Breast epithelium (tissue), 4 donors: ENCODE data around the gene ARHGAP8. TPM values are rescaled to one million over a fixed set of nuclear protein-coding genes. Genes with fewer than 3 reads are reported as not detected.

ENCODE experiments used
- DNase-seq, 2 donors: peaks; one replicate each; pipeline ENCODE4 v3.0.0-alpha.2; 2019; ENCODE audit warnings: low spot score in 2 of 2
- H3K27ac ChIP-seq, 2 donors: fragments of 200-600 bp; sonication (generic) in 1 of 2; one replicate each; pipeline ENCODE4 v1.5.1; 2016 to 2019; ENCODE audit warnings: mild to moderate bottlenecking in 1 of 2
- H3K27me3 ChIP-seq, 2 donors: fragments of 200-600 bp; sonication (generic) in 1 of 2; one replicate each; pipeline versions ENCODE4 v1.5.1 to v1.6.0; 2017 to 2019; ENCODE audit warnings: control low read depth in 1 of 2, mild to moderate bottlenecking in 1 of 2
- H3K36me3 ChIP-seq: fragments of 200-600 bp; one replicate; pipeline ENCODE4 v1.5.1; 2019
- H3K4me1 ChIP-seq, 2 donors: fragments of 200-600 bp; sonication (generic); one replicate each; pipeline ENCODE4 v1.5.1; 2016 to 2019; ENCODE audit warnings: control low read depth in 1 of 2
- H3K4me3 ChIP-seq, 3 donors: fragments of 200-600 bp; sonication (generic); 1 replicate in 2 of 3; 2 replicates in 1 of 3; pipeline ENCODE4 v1.5.1; 2016 to 2019; ENCODE audit warnings: mild to moderate bottlenecking in 3 of 3, moderate library complexity in 2 of 3
- H3K9me3 ChIP-seq, 2 donors: fragments of 200-600 bp; sonication (generic) in 1 of 2; one replicate each; pipeline ENCODE4 v1.5.1; 2016 to 2019; ENCODE audit warnings: control low read depth in 1 of 2
- POLR2A ChIP-seq: fragments of 450-650 bp; IDR thresholded peaks from one replicate; pipeline ENCODE4 v1.6.1; 2016; ENCODE audit warnings: antibody characterized with exemption, mild to moderate bottlenecking, moderate library complexity
- POLR2AphosphoS5 ChIP-seq, 3 donors: sonication (generic); formaldehyde crosslinking; IDR thresholded peaks; one replicate each; pipeline ENCODE4 v1.6.1; 2017; ENCODE audit warnings: antibody characterized with exemption in 3 of 3
- intact Hi-C: fragments of 100-400 bp; cut with DNase I; formaldehyde crosslinking; loops from one replicate; pipeline ENCODE4 v1.15.1; 2023; ENCODE audit warnings: low total_unique reads
- total RNA-seq, 3 donors: library from RNA; depleted of rRNA; stranded (reverse); fragments of >200 nt; gene quantifications; one replicate each; pipeline ENCODE4 v1.1.0, GENCODE V29; 2016
- TF ChIP-seq, protein P1 (sequence below), 3 donors: fragments of 450-650 bp; IDR thresholded peaks; one replicate each; pipeline ENCODE4 v1.5.1; 2016 to 2017; ENCODE audit warnings: antibody characterized with exemption in 3 of 3, mild to moderate bottlenecking in 3 of 3, moderate library complexity in 3 of 3

The ARHGAP8 gene
- total RNA-seq, 3 donors from 2014 or later: 9.8 to 39.4 (median 32.4) TPM

GRCh38 chr22:44862981-44863860 lies 110.8 kb downstream of the ARHGAP8 start:
- TF ChIP-seq, protein P1, sequence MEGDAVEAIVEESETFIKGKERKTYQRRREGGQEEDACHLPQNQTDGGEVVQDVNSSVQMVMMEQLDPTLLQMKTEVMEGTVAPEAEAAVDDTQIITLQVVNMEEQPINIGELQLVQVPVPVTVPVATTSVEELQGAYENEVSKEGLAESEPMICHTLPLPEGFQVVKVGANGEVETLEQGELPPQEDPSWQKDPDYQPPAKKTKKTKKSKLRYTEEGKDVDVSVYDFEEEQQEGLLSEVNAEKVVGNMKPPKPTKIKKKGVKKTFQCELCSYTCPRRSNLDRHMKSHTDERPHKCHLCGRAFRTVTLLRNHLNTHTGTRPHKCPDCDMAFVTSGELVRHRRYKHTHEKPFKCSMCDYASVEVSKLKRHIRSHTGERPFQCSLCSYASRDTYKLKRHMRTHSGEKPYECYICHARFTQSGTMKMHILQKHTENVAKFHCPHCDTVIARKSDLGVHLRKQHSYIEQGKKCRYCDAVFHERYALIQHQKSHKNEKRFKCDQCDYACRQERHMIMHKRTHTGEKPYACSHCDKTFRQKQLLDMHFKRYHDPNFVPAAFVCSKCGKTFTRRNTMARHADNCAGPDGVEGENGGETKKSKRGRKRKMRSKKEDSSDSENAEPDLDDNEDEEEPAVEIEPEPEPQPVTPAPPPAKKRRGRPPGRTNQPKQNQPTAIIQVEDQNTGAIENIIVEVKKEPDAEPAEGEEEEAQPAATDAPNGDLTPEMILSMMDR (IDR thresholded peaks at IDR 0.05): no peak
- no peak for TF ChIP-seq POLR2AphosphoS5 (IDR thresholded peaks at IDR 0.05)
- TF ChIP-seq POLR2A: no peak
- DNase-seq: no peak
- Histone ChIP-seq H3K4me3 (no peak overlapping the region), H3K27ac (no peak overlapping the region), H3K9me3 (no peaks in the 10 kb centered on the region), H3K4me1 (no peaks in the 10 kb centered on the region), H3K27me3 (no peaks in the 10 kb centered on the region), H3K36me3 (no peaks in the 10 kb centered on the region)
- intact Hi-C loops: no loop called here

GRCh38 chr22:44865193-44866057 lies 113.0 kb downstream of the ARHGAP8 start:
- H3K36me3 ChIP-seq: no peaks in the 10 kb centered on the region

DNA sequence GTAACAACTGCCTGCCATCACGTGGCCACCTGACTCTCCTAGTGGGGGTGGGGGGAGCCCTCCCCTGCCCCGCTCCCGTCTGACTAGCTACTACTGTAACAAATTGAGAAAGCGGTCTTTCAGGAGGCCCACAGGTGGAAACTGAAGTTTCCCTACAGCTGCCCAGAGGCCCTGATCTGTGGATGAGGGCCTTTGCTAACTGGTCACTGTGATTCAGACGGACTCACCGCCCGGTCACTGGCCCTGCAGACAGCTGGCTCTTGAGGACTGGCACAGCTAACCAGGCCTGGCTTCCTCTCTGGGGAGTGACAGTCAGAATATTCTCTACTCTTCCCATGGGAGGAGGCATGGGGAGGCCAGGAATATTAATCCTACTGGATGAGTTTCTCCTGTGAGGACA lies 116.8 kb downstream of the ARHGAP8 start:
- Histone ChIP-seq H3K9me3 (peaks cover 0 to 7% of the 10 kb centered on the region in 2 donors), H3K4me1 (no peaks in the 10 kb centered on the region), H3K27me3 (no peaks in the 10 kb centered on the region), H3K27ac (no peak overlapping the region), H3K36me3 (no peaks in the 10 kb centered on the region), H3K4me3 (no peak overlapping the region)
- TF ChIP-seq POLR2AphosphoS5 (IDR thresholded peaks at IDR 0.05) (no peak), POLR2A (no peak)
- TF ChIP-seq, protein P1 (IDR thresholded peaks at IDR 0.05): no peak
- no peak for DNase-seq
- intact Hi-C loops: no loop called here

More at GRCh38 chr22:44865193-44866057, 113.0 kb downstream of the ARHGAP8 start:
- Histone ChIP-seq H3K4me1 (no peaks in the 10 kb centered on the region), H3K9me3 (no peaks in the 10 kb centered on the region), H3K27ac (no peak overlapping the region), H3K27me3 (no peaks in the 10 kb centered on the region), H3K4me3 (no peak overlapping the region)
- DNase-seq: no peak
- intact Hi-C loops: no loop called here
- no peak for TF ChIP-seq POLR2AphosphoS5 (IDR thresholded peaks at IDR 0.05)
- TF ChIP-seq, protein P1 (IDR thresholded peaks at IDR 0.05): no peak
- TF ChIP-seq POLR2A: no peak

DNA sequence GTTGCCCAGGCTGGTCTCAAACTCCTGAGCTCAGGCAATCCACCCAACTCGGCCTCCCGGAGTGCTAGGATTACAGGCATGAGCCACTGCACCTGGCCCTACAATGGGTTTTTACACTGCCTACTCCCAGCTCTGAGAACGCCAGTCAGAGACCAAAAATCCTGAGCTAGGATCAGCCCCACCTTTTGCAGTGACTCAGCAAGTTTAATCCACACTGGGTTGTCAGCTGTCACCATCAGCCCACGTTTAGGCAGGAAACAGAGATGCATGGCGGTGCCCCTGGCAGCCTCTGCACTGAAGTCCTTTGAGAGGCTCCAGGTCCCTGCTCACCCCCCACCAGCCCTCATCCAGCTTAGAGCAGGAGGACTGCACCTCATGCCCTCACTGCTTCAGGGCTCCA lies 117.6 kb downstream of the ARHGAP8 start:
- H3K27ac ChIP-seq: no peak overlapping the region
- intact Hi-C loops: loop anchor here (10.0 kb wide), 1 partner anchor 1815 kb away; no protein-coding TSS in a partner anchor

More for the DNA sequence above, 117.6 kb downstream of the ARHGAP8 start:
- DNase-seq: no peak
- Histone ChIP-seq H3K4me1 (no peaks in the 10 kb centered on the region), H3K36me3 (no peaks in the 10 kb centered on the region), H3K4me3 (no peak overlapping the region), H3K9me3 (peaks cover 0 to 7% of the 10 kb centered on the region in 2 donors), H3K27me3 (no peaks in the 10 kb centered on the region)
- TF ChIP-seq, protein P1 (IDR thresholded peaks at IDR 0.05): no peak
- TF ChIP-seq POLR2AphosphoS5 (IDR thresholded peaks at IDR 0.05) (no peak), POLR2A (no peak)
